ENCODE results near the gene LTO1. TPM values are rescaled to one million over a fixed set of nuclear protein-coding genes. Genes with fewer than 3 reads are reported as not detected.
A peak's percentile ranks its signal among the peaks of the same experiment; 100 is the strongest.

The LTO1 gene
- total and polyA plus RNA-seq, 10 of the 15 experiments (the other 5 are each of a cell fraction or from before 2014, with no cell fraction given): 2.6 to 27.5 (median 14.4) TPM

DNA sequence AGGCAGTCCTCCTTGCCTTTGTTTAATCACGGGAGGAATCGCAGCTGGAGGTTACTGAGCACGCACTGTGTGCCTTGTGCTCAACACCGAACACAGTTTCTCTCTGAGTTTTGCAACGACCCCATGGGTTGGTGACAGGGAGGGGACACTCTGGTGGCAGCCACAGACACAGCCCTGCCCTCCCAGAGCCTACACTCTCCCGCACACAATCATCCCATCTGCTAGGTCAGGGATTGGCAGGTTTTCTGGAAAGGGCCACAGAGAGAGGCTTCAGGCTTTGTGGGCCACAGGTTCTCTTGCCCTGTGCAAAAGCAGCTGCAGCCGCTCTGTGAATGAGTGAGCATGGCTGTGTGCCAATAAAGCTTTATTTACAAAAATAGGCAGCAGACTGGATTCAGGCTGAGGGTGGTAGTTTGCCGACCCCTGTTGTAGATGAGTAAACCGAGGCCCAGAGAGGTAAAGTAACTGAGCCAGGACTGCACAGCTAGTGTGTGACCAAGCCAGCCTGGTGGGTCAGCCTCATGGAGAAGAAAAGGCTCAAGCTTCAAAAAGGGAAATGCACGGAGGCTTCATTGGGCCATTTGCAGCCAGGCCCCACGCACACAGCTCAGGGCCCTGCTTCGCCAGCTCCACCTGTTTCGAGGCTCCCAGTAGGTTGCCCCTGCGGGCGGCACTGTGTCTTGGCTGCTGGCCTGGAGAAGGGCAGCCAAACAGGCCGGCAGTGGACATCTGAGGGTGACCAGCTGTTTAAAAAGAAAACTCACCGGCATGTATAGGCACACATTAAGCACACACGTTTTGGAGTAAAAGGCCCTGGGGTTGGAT is 16.3 kb downstream of the LTO1 start:
- H2AFZ ChIP-seq (ENCODE audit: control insufficient read depth, low read depth, low read length): no peak overlapping the region
- H4K20me1 ChIP-seq (ENCODE audit: control insufficient read depth, insufficient read depth): peaks cover 3% of the 10 kb centered on the region; the same call in 1 of the 2 replicates
- in situ Hi-C loops (cut with MboI) (no loop called here), intact Hi-C loops (cut with micrococcal nuclease; ENCODE audit: unreplicated experiment) (no loop called here)
- no peak overlapping the region for H3K4me2 ChIP-seq (ENCODE audit: control insufficient read depth, insufficient read depth)
- DNase-seq (ENCODE audit: low read depth, low spot score): no peak
- ChIA-PET POLR2A (no interaction called here), SMC1A (ENCODE audit: uncharacterized antibody, unreplicated experiment) (no interaction called here), RAD21 (ENCODE audit: unreplicated experiment) (interaction anchor here (0.9 kb wide), 1 partner anchor 557 kb away, joined by 3 read pairs; no protein-coding TSS in a partner anchor), CTCF (interaction anchor here (3.9 kb wide), 1 partner anchor 12 kb away, joined by 15 read pairs; no protein-coding TSS in a partner anchor)
- H3K27me3 ChIP-seq (replicated peaks in 1 of 2; ENCODE audit: control insufficient read depth in 2 of 2, insufficient read depth in 2 of 2, low read length in 1 of 2): no peaks in the 10 kb centered on the region
- no peak for ATAC-seq
- no peak overlapping the region for H3K27ac ChIP-seq (ENCODE audit: control insufficient read depth, insufficient read depth)
- H3K4me3 ChIP-seq: no peak overlapping the region
- no TSS peak for BruUV-seq (replicated peaks)
- no peak for FAIRE-seq
- H3K9ac ChIP-seq (ENCODE audit: control insufficient read depth, insufficient read depth, low read length): no peak overlapping the region
- TF ChIP-seq, protein P1, sequence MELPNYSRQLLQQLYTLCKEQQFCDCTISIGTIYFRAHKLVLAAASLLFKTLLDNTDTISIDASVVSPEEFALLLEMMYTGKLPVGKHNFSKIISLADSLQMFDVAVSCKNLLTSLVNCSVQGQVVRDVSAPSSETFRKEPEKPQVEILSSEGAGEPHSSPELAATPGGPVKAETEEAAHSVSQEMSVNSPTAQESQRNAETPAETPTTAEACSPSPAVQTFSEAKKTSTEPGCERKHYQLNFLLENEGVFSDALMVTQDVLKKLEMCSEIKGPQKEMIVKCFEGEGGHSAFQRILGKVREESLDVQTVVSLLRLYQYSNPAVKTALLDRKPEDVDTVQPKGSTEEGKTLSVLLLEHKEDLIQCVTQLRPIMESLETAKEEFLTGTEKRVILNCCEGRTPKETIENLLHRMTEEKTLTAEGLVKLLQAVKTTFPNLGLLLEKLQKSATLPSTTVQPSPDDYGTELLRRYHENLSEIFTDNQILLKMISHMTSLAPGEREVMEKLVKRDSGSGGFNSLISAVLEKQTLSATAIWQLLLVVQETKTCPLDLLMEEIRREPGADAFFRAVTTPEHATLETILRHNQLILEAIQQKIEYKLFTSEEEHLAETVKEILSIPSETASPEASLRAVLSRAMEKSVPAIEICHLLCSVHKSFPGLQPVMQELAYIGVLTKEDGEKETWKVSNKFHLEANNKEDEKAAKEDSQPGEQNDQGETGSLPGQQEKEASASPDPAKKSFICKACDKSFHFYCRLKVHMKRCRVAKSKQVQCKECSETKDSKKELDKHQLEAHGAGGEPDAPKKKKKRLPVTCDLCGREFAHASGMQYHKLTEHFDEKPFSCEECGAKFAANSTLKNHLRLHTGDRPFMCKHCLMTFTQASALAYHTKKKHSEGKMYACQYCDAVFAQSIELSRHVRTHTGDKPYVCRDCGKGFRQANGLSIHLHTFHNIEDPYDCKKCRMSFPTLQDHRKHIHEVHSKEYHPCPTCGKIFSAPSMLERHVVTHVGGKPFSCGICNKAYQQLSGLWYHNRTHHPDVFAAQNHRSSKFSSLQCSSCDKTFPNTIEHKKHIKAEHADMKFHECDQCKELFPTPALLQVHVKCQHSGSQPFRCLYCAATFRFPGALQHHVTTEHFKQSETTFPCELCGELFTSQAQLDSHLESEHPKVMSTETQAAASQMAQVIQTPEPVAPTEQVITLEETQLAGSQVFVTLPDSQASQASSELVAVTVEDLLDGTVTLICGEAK (IDR thresholded peaks at IDR 0.05; ENCODE audit: borderline replicate concordance): peak; percentile 48; the same call in 1 of the 2 replicates
- no peak for TF ChIP-seq FOXK2 (IDR thresholded peaks at IDR 0.05)
- no peaks in the 10 kb centered on the region; the same call in 2 of the 3 replicates for H3K9me3 ChIP-seq (replicated peaks; ENCODE audit: control insufficient read depth, insufficient read depth, low read length)
- H3K4me1 ChIP-seq (ENCODE audit: control insufficient read depth, insufficient read depth, low read length): no peaks in the 10 kb centered on the region
- no peaks in the 10 kb centered on the region for H3K36me3 ChIP-seq (ENCODE audit: control insufficient read depth in 2 of 2, insufficient read depth in 2 of 2, low read length in 1 of 2)
- no peaks in the 10 kb centered on the region for H3K79me2 ChIP-seq (ENCODE audit: control insufficient read depth, insufficient read depth, low read length)
- WGBS (ENCODE audit: insufficient coverage, insufficient replicate concordance, low lambda C conversion rate, missing lambda C conversion rate): 67% methylated on average over 18 of the region's 18 CpGs
